Measurements from ENCODE around the gene IQCM.

DNA sequence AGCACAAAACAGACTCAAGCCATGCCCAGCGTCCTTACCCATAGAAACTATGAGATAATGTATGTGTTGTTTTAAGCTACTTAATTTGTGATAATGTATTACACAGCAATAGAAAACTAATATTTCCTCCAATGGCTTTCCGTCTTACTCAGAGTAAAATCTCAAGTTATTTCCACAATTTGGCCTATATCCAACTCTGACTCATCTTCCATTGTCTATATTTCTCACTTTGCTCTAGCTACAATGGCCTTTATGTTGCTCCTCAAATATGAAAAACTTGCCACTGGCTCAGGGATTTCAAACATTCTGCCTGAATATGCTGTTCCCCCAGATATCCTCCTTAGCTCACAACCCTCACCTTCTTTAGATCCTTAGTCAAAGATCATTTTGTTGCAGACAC, 31.6 kb downstream of the IQCM start:
- no peak for TF ChIP-seq POLR2A (IDR thresholded peaks at IDR 0.05)
- TF ChIP-seq, protein P1, sequence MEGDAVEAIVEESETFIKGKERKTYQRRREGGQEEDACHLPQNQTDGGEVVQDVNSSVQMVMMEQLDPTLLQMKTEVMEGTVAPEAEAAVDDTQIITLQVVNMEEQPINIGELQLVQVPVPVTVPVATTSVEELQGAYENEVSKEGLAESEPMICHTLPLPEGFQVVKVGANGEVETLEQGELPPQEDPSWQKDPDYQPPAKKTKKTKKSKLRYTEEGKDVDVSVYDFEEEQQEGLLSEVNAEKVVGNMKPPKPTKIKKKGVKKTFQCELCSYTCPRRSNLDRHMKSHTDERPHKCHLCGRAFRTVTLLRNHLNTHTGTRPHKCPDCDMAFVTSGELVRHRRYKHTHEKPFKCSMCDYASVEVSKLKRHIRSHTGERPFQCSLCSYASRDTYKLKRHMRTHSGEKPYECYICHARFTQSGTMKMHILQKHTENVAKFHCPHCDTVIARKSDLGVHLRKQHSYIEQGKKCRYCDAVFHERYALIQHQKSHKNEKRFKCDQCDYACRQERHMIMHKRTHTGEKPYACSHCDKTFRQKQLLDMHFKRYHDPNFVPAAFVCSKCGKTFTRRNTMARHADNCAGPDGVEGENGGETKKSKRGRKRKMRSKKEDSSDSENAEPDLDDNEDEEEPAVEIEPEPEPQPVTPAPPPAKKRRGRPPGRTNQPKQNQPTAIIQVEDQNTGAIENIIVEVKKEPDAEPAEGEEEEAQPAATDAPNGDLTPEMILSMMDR (IDR thresholded peaks at IDR 0.05), result no peak
